OCI-M2 (cell line): Measurements from ENCODE around the gene PINLYP.
A peak's percentile ranks its signal among the peaks of the same experiment; 100 is the strongest.
"Not testable (repeated sequence)": the region's sequence is repeated elsewhere in the genome, so short reads cannot be mapped to it uniquely, and the experiment has no call there.

Source experiments
- DNase-seq: peaks from one replicate; lab custom pipeline; 2025; ENCODE audit not compliant: unreplicated experiment; lab: John Stamatoyannopoulos, UW

The PINLYP gene

GRCh38 chr19:43575156-43575950 is at the start of gene PINLYP, which contains the start of gene XRCC1:
Gene PINLYP (plus strand): TSS chr19:43575801. CDS start chr19:43577192, 1,391 bp downstream.
Gene XRCC1 (minus strand): TSS chr19:43575527. CDS start chr19:43575458, 69 bp downstream.
- peak; percentile 91 for DNase-seq

DNA sequence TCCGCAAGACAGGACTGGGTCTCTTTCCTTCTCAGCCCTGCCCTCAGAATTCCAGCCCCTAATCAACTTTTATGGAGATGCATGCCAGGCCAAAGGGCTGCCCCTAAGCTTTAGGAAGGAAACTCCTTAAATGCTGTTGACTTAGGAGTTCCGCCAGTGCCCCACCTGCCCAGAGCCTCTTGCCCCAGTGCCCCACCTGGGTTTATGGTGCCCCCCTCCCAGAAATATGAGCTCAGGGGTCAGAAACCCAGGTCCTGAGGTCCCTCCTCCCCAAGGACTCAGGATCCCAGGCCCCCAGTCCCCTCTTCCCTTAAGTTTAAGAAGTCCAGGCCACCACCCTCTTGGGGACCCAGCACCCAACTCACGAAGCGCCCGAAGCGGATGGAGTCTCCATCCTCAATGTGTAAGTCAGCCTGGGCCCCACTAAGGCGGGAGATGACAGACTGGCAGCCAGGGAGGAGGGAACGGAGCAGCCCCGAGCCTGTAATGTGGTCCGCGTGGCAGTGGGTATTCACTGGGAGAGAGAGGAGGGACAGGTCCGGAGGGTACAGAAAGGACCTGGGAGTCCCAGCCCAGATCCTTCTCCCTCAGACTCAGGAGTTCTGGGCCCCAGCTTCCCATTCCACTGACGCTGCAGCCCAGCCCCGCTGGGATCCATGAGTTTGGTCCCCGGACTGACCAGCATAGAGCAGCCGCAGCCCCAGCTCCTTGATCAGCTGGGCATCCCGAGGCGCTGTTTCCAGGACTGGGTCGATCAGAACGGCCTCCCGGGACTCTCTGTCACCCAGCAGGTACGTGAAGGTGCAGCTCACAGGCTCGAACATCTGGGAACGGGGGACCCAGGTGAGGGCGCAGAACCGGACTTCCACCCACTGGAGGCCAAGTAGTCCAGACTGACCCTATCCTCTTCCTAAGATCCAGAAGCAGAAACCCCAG is 49.5 kb upstream of the PINLYP start:
- DNase-seq, result no peak

GRCh38 chr19:43526884-43527859 is 48.4 kb upstream of the PINLYP start, which contains the start of gene ETHE1:
Gene ETHE1 (minus strand): TSS chr19:43527201. CDS start chr19:43527177, 24 bp downstream.
- peak; percentile 38 for DNase-seq

- DNase-seq, result no peak
Observed at GRCh38 chr19:43527860-43528622, 47.6 kb upstream of the PINLYP start.

- DNase-seq, result no peak
Observed at GRCh38 chr19:43532571-43532961, 43.0 kb upstream of the PINLYP start.

DNA sequence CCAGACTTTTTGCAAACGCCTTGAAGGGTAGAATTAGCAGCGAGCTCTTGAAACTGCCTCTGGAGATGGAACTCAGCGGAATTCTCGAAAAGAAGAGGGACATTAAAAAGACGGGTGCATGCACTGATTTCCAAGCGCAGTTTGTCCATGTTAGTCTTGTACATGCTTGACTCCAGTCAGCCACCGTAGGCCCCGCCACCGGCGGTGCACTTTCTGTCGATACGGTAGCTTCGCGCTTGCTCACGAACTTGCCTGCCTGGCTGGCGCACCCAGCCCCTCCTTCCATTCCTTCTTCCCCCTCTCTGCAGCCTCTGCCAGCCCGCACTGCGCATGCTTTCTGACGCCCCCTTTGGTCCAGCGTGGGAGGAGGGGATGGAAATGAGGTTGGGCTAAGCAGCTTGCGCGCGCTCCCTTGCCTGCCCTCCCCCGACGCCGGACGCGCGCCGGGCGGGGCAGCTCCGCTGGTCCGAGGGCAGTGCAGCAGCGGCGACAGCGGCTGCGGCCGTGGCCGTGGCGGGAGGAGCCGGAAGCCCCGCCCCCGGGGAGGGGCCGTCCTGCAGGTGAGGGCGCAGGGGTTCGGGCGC is 42.5 kb upstream of the PINLYP start, which contains the start of gene ZNF575:
TSS of gene ZNF575 (plus strand) at position 227 of the 584 bp plus-strand sequence. CDS start 1,235 bp downstream, outside the sequence.
- peak; percentile 52 for DNase-seq

DNA sequence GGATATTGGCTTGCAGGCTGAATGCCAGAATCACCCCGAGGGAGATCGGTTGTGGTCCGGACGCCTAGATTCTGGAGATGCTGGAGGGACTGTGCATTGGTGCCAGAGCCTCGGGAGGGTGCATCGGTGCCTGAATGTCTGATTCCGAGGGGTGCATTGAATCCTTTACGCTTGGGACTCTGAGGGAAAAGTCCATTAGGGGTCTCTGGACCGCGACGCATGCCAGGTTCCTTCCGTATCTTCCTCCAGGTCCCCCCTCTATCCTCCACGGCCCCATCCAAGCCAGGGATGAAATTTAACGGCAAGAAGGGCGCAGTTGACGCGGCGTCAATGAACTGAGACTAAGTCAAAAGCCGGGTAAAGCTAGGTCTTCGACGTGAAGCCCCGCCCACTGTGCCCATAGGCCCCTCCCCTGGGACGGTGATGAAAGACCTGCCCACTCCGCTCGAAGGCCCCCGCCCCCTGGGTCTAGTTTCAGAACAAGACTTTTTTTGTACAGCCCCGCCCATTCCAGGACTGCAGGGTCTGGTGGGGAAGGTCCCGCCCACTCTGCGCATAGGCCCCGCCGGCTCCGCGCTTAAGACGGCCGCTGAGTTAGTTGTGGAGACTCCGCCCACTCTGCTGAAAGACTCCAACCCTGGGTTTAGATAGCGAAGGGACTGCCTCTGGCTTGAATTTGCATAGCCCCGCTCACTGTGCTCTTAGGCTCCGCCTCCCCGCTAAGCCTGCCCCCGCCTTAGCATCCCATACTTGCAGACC is 41.9 kb upstream of the PINLYP start:
- peak; percentile 94 for DNase-seq

- no peak for DNase-seq
Observed at GRCh38 chr19:43534305-43534815, 41.2 kb upstream of the PINLYP start.

- DNase-seq, result no peak
Observed at GRCh38 chr19:43534816-43535761, 40.5 kb upstream of the PINLYP start.

GRCh38 chr19:43538922-43539321 is 36.7 kb upstream of the PINLYP start:
- DNase-seq, result no peak

DNA sequence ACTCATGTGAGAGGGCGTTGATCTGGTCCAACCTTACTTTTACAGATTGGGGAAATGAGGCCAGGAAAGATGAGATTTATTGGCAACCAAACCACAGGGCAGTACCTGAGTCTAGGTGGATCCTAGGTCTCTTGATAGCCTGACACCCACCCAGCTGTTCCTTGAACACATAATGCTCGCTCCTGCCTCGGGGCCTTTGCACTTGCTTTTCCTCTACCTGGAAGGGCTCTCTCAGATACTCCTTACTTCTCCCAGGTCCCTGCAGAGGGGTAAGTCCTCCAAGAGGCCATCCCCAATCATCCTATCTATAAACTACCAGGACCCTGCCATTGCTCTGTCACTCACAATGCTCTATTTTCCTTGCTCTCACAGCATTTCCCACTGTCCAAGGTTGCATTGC is 35.2 kb upstream of the PINLYP start:
- DNase-seq, result no peak

- no peak for DNase-seq
Observed at GRCh38 chr19:43541920-43542650, 33.5 kb upstream of the PINLYP start.

DNA sequence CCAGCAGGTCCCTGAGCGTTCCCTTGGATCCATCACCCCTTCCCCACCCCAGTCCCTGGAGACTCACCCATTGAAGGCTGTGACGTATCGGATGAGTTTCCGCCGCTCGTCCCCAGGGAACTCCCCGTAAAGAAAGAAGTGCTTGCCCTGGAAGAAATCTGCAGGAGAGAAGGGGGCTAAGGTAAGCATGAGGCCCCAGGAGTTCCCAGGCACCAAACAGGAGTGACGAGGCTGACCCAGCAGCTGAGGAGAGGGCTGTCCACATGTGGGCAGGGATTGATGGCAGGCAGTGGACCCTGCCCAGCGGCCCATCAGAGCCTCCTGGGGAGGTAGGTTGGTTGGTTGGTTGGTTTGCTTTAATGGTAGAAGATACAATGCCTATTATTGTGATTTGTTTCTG is 31.5 kb upstream of the PINLYP start:
- no peak for DNase-seq

DNA sequence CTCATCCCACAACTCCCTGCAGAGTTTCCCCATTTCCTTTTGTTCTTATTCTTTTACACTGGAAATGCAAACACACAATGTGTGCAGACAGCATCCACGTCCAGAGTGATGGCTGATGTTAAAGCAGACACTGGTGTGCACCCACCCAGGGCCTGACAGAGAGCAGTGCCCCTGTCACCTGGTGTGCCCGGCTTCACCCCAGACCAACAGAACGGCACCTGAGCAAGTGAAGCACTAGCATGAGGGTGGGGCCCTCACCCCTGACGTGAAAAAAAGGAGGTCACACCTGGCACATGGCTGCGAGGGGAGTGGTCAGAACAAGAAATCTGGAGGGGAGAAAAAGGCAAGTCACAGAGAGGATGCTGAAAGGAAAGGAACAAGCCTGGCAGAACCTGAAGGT is 30.3 kb upstream of the PINLYP start:
- DNase-seq, result no peak

DNA sequence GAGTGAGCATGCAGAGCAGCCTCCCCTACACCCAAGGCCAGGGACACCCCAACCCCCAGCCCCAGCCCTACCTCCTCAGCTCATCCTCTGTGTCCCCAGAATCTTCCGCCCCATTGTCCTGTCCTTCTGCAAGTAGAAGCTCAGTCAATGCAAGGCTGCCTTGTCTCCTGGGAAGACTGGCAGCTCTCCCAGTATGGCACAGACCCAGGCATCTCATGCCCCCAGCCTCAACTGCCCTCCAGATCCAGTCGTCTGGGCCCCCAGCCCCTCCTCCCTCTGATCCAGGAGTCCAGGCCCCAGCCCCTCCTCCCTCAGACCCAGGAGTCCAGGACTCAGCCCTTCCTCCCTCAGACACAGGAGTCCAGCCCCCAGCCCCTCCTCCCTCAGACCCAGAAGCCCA is 29.6 kb upstream of the PINLYP start:
- DNase-seq, result no peak

DNA sequence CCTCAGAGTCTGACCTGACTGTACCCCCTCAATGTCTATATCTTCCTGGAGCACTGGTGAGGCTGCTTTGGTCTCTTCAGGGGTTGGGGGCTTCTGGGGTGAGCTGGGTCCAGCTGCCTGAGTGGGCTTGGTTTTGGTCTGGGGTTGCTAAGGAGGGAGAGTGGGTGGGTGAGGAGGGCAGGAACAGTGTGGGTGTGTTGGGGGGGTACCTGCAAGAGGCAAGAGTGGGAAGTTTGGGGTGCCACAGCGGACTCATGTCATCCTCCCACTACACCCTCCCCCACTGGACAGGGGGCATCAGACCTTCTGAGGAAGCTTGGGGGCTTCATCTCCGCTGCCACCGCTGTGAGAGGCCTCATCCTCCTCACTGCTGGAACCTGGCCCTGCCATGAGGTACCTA is 29.0 kb upstream of the PINLYP start:
- DNase-seq, result no peak

- not testable (repeated sequence) for DNase-seq
Observed at GRCh38 chr19:43547926-43548325, 27.7 kb upstream of the PINLYP start.
